Measurements from ENCODE around the gene IDS. TPM values are rescaled to one million over a fixed set of nuclear protein-coding genes. Genes with fewer than 3 reads are reported as not detected.

IDS gene
- total and polyA plus RNA-seq, 2 donors (not counting 3 experiments of a cell fraction or from before 2014, with no cell fraction given): 35.2 to 44.0 TPM

GRCh38 chrX:149456476-149457245 lies 48.4 kb downstream of the IDS start:
- CTCF ChIA-PET: no interaction called here
- POLR2A ChIA-PET: no interaction called here
- no peak overlapping the region for H3K4me3 ChIP-seq (replicated peaks in 1 of 3; ENCODE audit: insufficient read depth in 1 of 3, low read depth in 1 of 3, low read length in 3 of 3)
- FAIRE-seq: peak; percentile 28
- H2AFZ ChIP-seq (ENCODE audit: low read depth, low read length): no peak overlapping the region
- no peak overlapping the region for H3K9ac ChIP-seq (replicated peaks; ENCODE audit: extremely low read depth, insufficient read depth, low read length)
- H3K4me1 ChIP-seq (ENCODE audit: control insufficient read depth, extremely low read depth, insufficient read depth, low read length): peaks cover 3% of the 10 kb centered on the region
- no peak overlapping the region for H3K27ac ChIP-seq (ENCODE audit: insufficient read depth, low read depth, low read length)
- no peaks in the 10 kb centered on the region for H3K36me3 ChIP-seq (ENCODE audit: control insufficient read depth in 2 of 2, extremely low read depth in 1 of 2, insufficient read depth in 2 of 2, low read length in 2 of 2)
- no peaks in the 10 kb centered on the region for H3K9me3 ChIP-seq (replicated peaks; ENCODE audit: control insufficient read depth, insufficient read depth, low read length)
- H3K9me1 ChIP-seq (replicated peaks; ENCODE audit: control insufficient read depth, extremely low read depth, insufficient read depth, low read length): no peaks in the 10 kb centered on the region
- no peaks in the 10 kb centered on the region for H3K27me3 ChIP-seq (ENCODE audit: control insufficient read depth in 2 of 2, insufficient read depth in 2 of 2, low read length in 2 of 2)
- intact Hi-C loops (cut with micrococcal nuclease) (no loop called here), dilution Hi-C loops (cut with MboI; ENCODE audit: extremely low pct_ligation_motif_present, low sequenced_read_pairs) (no loop called here)
- no peak for DNase-seq (ENCODE audit: low read depth, low spot score)
- no TSS peak for BruUV-seq (replicated peaks)
- no peaks in the 10 kb centered on the region for H4K20me1 ChIP-seq (replicated peaks; ENCODE audit: control insufficient read depth, extremely low read depth, insufficient read depth, low read length)
- TF ChIP-seq MAX (IDR thresholded peaks at IDR 0.05; ENCODE audit: insufficient read depth, insufficient read length): no peak
- no peak for TF ChIP-seq FOS (IDR thresholded peaks at IDR 0.05; ENCODE audit: borderline replicate concordance, insufficient read depth, low read length)
- no peak for TF ChIP-seq POLR2A (IDR thresholded peaks at IDR 0.05; ENCODE audit: low read depth, low read length)
- TF ChIP-seq JUN (IDR thresholded peaks at IDR 0.05; ENCODE audit: borderline replicate concordance, insufficient read depth, insufficient read length, low read depth): no peak
- no peak for TF ChIP-seq POLR2AphosphoS5 (IDR thresholded peaks at IDR 0.05; ENCODE audit: insufficient read depth, low read depth, low read length)
- no peak for TF ChIP-seq EZH2 (IDR thresholded peaks at IDR 0.05; ENCODE audit: borderline replicate concordance, low read depth, low read length, severe bottlenecking)
- TF ChIP-seq GATA2 (IDR thresholded peaks at IDR 0.05; ENCODE audit: insufficient read depth, insufficient read length, low read depth, low read length): no peak
- no peak for TF ChIP-seq CTCF (IDR thresholded peaks at IDR 0.05; ENCODE audit: extremely low read depth in 1 of 2, insufficient read depth in 1 of 2, low read depth in 1 of 2, low read length in 2 of 2)
- no peak for TF ChIP-seq MYC (IDR thresholded peaks at IDR 0.05; ENCODE audit: low read depth, low read length)
- no peak overlapping the region for H3K4me2 ChIP-seq (ENCODE audit: insufficient read depth, low read length)
- H3K79me2 ChIP-seq (ENCODE audit: control insufficient read depth, insufficient read depth, low read length): no peaks in the 10 kb centered on the region

Data from endothelial cell of umbilical vein (primary cell).